H1 (cell line): ENCODE data around the gene CCNH.

Experiments
- CTCF ChIP-seq, 3 experiments: IDR thresholded peaks; 1 replicate in 2 of 3; 2 replicates in 1 of 3; pipeline versions ENCODE4 v1.5.1 to v1.6.1; 2011; ENCODE audit warnings: low read length in 3 of 3, mild to moderate bottlenecking in 3 of 3, inconsistent platforms in 2 of 3, low read depth in 1 of 3, moderate library complexity in 1 of 3; ENCODE audit not compliant: insufficient read depth in 1 of 3; ENCODE audit errors: control extremely low read depth in 1 of 3
- POLR2AphosphoS5 ChIP-seq: IDR thresholded peaks from 2 replicates; pipeline ENCODE4 v1.6.1; 2011; ENCODE audit warnings: low read depth, low read length

GRCh38 chr5:87390576-87391199, 22.0 kb downstream of the CCNH start:
- TF ChIP-seq CTCF (IDR thresholded peaks at IDR 0.05; ENCODE audit: control extremely low read depth in 1 of 3, insufficient read depth in 1 of 3, low read depth in 1 of 3, low read length in 3 of 3) = no peak
- no peak for TF ChIP-seq POLR2AphosphoS5
